Activated CD4-positive, alpha-beta memory T cell treated with anti-CD3 and anti-CD28 coated beads for 36 hours (primary cell): Measurements from ENCODE around the gene DDX54. TPM values are rescaled to one million over a fixed set of nuclear protein-coding genes. Genes with fewer than 3 reads are reported as not detected.

ENCODE experiments used
- CTCF ChIA-PET: fragments of 350-600 bp; sonication (Branson Sonifier 250); formaldehyde crosslinking; loops from one replicate; lab custom pipeline; 2021; ENCODE audit warnings: antibody characterized with exemption, inconsistent platforms; lab: Charles Lee
- POLR2A ChIA-PET: fragments of 350-600 bp; sonication (Branson Sonifier 250); formaldehyde crosslinking; loops from one replicate; lab custom pipeline; 2021; ENCODE audit warnings: antibody characterized with exemption; lab: Charles Lee
- DNase-seq: peaks from one replicate; pipeline ENCODE4 v3.0.0-alpha.2; 2020
- H3K27ac Mint-ChIP-seq: one replicate; pipeline ENCODE4 v1.8.0; 2021; ENCODE audit warnings: mixed read lengths
- H3K27me3 Mint-ChIP-seq: one replicate; pipeline ENCODE4 v1.8.0; 2021; ENCODE audit warnings: mixed read lengths
- H3K36me3 Mint-ChIP-seq: one replicate; pipeline ENCODE4 v1.8.0; 2021; ENCODE audit warnings: mixed read lengths
- H3K4me1 Mint-ChIP-seq: one replicate; pipeline ENCODE4 v1.8.0; 2021; ENCODE audit warnings: low read depth, mixed read lengths
- H3K4me3 Mint-ChIP-seq: one replicate; pipeline ENCODE4 v1.8.0; 2021; ENCODE audit warnings: mild to moderate bottlenecking, mixed read lengths
- H3K9me3 Mint-ChIP-seq: one replicate; pipeline ENCODE4 v1.8.0; 2021; ENCODE audit warnings: mixed read lengths
- intact Hi-C: fragments of 100-400 bp; cut with micrococcal nuclease; formaldehyde crosslinking; loops from one replicate; pipeline ENCODE4 v1.15.1; 2023
- total RNA-seq, 2 experiments: library from RNA; stranded (reverse); gene quantifications; one replicate each; pipeline ENCODE4 v1.2.3, GENCODE V29; 2021

DDX54 gene
- total RNA-seq, 2 experiments from 2014 or later, result 107 to 109 TPM

GRCh38 chr12:113170926-113171325, 14.4 kb downstream of the DDX54 start:
- Mint-ChIP-seq H3K9me3 (no peaks in the 10 kb centered on the region), H3K27ac (no peak overlapping the region), H3K27me3 (no peaks in the 10 kb centered on the region), H3K4me3 (no peak overlapping the region), H3K36me3 (peaks cover 50% of the 10 kb centered on the region), H3K4me1 (peaks cover 2% of the 10 kb centered on the region)
- intact Hi-C loops, result no loop called here
- DNase-seq, result no peak
- ChIA-PET POLR2A (no interaction called here), CTCF (interaction anchor here (1.5 to 1.7 kb wide), 3 partner anchors 9 to 178 kb away, joined by 4 to 10 read pairs (median 7); no protein-coding TSS in a partner anchor)

DNA sequence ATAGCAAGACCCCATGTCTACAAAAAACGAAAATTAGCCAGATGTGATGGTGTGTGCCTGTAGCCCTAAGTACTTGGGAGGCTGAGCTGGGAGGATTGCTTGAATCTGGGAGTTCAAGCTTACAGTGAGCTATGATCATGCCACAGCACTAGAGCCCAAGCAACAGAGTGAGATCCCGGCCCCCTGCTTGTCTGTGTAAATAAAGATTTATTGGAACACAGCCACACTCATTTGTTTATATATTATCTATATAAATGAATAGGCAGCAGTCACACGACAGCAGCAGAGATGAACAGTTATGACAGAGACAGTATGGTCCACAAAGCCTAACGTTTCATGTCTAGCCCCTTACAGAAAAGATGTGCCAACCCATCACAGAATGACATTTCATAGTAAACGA, 14.8 kb downstream of the DDX54 start:
- ChIA-PET POLR2A (no interaction called here), CTCF (interaction anchor here (1.5 to 1.7 kb wide), 2 partner anchors 9 to 177 kb away, joined by 4 to 7 read pairs; no protein-coding TSS in a partner anchor)
- Mint-ChIP-seq H3K9me3 (no peaks in the 10 kb centered on the region), H3K27ac (no peak overlapping the region), H3K36me3 (peaks cover 52% of the 10 kb centered on the region), H3K4me3 (no peak overlapping the region), H3K4me1 (peaks cover 2% of the 10 kb centered on the region), H3K27me3 (no peaks in the 10 kb centered on the region)
- DNase-seq, result no peak
- intact Hi-C loops, result no loop called here

DNA sequence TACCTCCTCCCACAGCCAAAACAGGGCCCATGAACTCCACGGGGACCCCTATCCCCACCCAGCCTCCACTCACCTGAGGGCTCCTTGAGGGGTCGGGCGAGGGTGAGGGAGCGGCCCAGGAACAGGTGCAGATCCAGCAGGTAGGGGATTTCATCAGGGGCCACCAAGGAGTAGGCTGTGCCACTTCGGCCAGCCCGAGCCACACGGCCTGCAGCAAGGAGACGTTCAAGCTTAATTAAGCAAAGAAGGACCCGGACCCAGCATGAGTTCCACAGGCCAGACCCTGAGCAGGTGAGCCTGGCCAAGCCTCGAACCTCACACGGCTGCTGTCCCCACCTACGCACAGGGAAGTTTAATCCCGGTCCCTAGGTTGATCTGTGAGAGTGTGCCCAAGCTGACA, 15.6 kb downstream of the DDX54 start:
- Mint-ChIP-seq H3K27me3 (no peaks in the 10 kb centered on the region), H3K9me3 (no peaks in the 10 kb centered on the region), H3K4me3 (no peak overlapping the region), H3K27ac (no peak overlapping the region), H3K4me1 (peaks cover 2% of the 10 kb centered on the region), H3K36me3 (peaks cover 51% of the 10 kb centered on the region)
- intact Hi-C loops, result no loop called here
- ChIA-PET CTCF (interaction anchor here (0.6 kb wide), 1 partner anchor 28 kb away, joined by 4 read pairs; no protein-coding TSS in a partner anchor), POLR2A (no interaction called here)
- no peak for DNase-seq

DNA sequence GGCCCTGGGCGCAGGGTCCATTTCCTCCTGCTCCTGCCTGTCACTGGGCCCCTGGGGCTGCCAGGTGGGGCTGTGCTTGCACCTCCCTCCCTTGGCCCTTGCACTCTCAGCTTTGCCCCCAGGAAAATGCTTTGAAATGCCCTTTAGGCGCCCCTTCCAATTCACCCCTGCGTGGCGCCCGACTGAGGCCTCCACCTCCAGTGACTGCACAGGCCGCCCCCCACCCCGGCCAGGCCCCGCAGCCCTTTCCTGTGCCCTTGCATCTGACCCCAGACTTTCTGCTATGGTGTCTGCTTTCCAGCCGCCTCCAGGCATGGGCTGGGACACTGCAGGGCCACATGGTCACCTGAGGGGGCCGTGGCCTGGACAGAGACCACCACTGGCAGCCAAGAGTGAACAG, 17.4 kb downstream of the DDX54 start:
- no peaks in the 10 kb centered on the region for H3K27me3 Mint-ChIP-seq
- CTCF ChIA-PET, result interaction anchor here (1.1 kb wide), 1 partner anchor 119 kb away, joined by 3 read pairs; no protein-coding TSS in a partner anchor
- H3K9me3 Mint-ChIP-seq, result no peaks in the 10 kb centered on the region
- H3K4me1 Mint-ChIP-seq, result no peaks in the 10 kb centered on the region
- peaks cover 52% of the 10 kb centered on the region for H3K36me3 Mint-ChIP-seq
- H3K4me3 Mint-ChIP-seq, result no peak overlapping the region
- H3K27ac Mint-ChIP-seq, result no peak overlapping the region
- POLR2A ChIA-PET, result no interaction called here
- no peak for DNase-seq
- intact Hi-C loops, result no loop called here

- ChIA-PET CTCF (interaction anchor here (2.1 kb wide), 1 partner anchor 8 kb away, joined by 13 read pairs; no protein-coding TSS in a partner anchor), POLR2A (no interaction called here)
- no peaks in the 10 kb centered on the region for H3K27me3 Mint-ChIP-seq
- H3K36me3 Mint-ChIP-seq, result peaks cover 45% of the 10 kb centered on the region
- intact Hi-C loops, result no loop called here
- no peaks in the 10 kb centered on the region for H3K4me1 Mint-ChIP-seq
- H3K27ac Mint-ChIP-seq, result no peak overlapping the region
- no peaks in the 10 kb centered on the region for H3K9me3 Mint-ChIP-seq
- H3K4me3 Mint-ChIP-seq, result no peak overlapping the region
- DNase-seq, result no peak
Measured at GRCh38 chr12:113165521-113166450, 19.5 kb downstream of the DDX54 start.

GRCh38 chr12:113164014-113164413, 21.3 kb downstream of the DDX54 start:
- Mint-ChIP-seq H3K9me3 (no peaks in the 10 kb centered on the region), H3K36me3 (peaks cover 53% of the 10 kb centered on the region), H3K27ac (no peak overlapping the region), H3K4me1 (no peaks in the 10 kb centered on the region), H3K27me3 (no peaks in the 10 kb centered on the region), H3K4me3 (no peak overlapping the region)
- ChIA-PET CTCF (interaction anchor here (0.7 to 4.2 kb wide), 2 partner anchors 10 to 11 kb away, joined by 4 to 28 read pairs; no protein-coding TSS in a partner anchor), POLR2A (no interaction called here)
- no peak for DNase-seq
- intact Hi-C loops, result no loop called here

DNA sequence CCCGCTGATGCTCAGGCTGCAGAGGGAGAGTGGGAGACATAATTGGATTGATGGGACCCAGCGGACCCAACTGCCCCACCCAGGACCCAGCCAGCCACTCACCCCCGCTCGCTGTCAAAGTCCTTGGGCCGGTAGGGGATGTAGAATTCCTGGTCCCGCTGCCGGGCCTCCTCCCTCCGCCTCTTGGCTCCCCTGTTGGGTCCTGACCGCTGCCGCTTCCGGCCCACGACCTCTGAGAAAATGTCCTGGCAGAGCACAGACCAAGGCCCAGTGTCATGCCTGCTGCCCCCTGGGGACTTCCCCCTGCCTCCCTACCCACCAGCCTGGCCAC, 22.3 kb downstream of the DDX54 start:
- H3K9me3 Mint-ChIP-seq, result no peaks in the 10 kb centered on the region
- ChIA-PET POLR2A (no interaction called here), CTCF (interaction anchor here (4.2 kb wide), 1 partner anchor 11 kb away, joined by 28 read pairs; no protein-coding TSS in a partner anchor)
- no peaks in the 10 kb centered on the region for H3K27me3 Mint-ChIP-seq
- H3K36me3 Mint-ChIP-seq, result peaks cover 60% of the 10 kb centered on the region
- no peaks in the 10 kb centered on the region for H3K4me1 Mint-ChIP-seq
- no peak for DNase-seq
- no peak overlapping the region for H3K4me3 Mint-ChIP-seq
- intact Hi-C loops, result no loop called here
- H3K27ac Mint-ChIP-seq, result no peak overlapping the region

DNA sequence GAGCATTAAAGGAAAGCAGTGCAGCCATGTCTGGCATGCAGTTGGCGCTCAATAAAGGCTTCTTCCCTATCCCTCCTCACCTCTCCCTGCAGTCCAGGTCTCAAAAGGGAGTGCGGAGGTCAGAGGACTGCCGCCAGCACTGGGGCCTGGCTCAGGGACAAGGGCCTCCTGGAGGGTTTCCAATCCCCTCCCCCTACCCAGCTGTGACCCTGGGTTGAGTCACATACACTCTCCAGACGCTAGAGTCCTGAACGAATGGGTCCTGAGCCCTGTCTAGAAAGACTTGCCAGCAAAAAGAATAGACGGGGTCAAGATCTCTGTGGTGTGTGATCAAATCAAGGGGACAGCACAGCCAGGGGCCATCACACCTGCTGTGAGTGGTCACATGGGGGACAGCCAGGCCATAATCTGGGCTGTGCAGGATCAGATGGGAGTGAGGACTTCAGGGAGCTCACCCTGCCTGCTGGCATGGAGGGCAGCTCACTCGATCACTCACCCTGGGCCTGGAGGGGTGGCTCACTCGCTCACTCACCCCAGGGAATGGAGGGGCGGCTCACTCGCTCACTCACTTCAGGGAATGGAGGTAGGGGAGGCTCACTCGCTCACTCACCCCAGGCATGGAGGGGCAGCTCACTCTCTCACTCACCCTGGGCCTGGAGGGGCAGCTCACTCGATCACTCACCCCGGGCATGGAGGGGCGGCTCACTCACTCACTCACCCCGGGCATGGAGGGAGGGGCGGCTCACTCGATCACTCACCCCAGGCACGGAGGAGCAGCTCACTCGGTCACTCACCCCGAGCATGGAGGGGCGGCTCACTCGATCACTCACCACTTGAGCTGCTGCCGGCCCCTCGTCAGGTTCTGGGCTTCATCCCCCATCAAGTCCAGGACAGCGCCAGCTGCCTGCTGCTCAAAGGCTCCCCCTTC, 22.9 kb downstream of the DDX54 start:
- intact Hi-C loops, result no loop called here
- no peak overlapping the region for H3K4me3 Mint-ChIP-seq
- peaks cover 3% of the 10 kb centered on the region for H3K4me1 Mint-ChIP-seq
- ChIA-PET CTCF (interaction anchor here (0.9 to 4.2 kb wide), 4 partner anchors 9 to 170 kb away, joined by 3 to 28 read pairs (median 4); no protein-coding TSS in a partner anchor), POLR2A (no interaction called here)
- no peaks in the 10 kb centered on the region for H3K9me3 Mint-ChIP-seq
- H3K27me3 Mint-ChIP-seq, result no peaks in the 10 kb centered on the region
- DNase-seq, result no peak
- peaks cover 66% of the 10 kb centered on the region for H3K36me3 Mint-ChIP-seq
- no peak overlapping the region for H3K27ac Mint-ChIP-seq

GRCh38 chr12:113161415-113162016, 23.8 kb downstream of the DDX54 start:
- CTCF ChIA-PET, result interaction anchor here (0.9 to 4.2 kb wide), 4 partner anchors 9 to 169 kb away, joined by 3 to 28 read pairs (median 4); no protein-coding TSS in a partner anchor
- H3K36me3 Mint-ChIP-seq, result peaks cover 67% of the 10 kb centered on the region
- H3K27me3 Mint-ChIP-seq, result no peaks in the 10 kb centered on the region
- POLR2A ChIA-PET, result no interaction called here
- no peaks in the 10 kb centered on the region for H3K9me3 Mint-ChIP-seq
- intact Hi-C loops, result no loop called here
- DNase-seq, result peak; percentile 25
- H3K4me1 Mint-ChIP-seq, result peaks cover 9% of the 10 kb centered on the region
- no peak overlapping the region for H3K4me3 Mint-ChIP-seq
- H3K27ac Mint-ChIP-seq, result no peak overlapping the region

DNA sequence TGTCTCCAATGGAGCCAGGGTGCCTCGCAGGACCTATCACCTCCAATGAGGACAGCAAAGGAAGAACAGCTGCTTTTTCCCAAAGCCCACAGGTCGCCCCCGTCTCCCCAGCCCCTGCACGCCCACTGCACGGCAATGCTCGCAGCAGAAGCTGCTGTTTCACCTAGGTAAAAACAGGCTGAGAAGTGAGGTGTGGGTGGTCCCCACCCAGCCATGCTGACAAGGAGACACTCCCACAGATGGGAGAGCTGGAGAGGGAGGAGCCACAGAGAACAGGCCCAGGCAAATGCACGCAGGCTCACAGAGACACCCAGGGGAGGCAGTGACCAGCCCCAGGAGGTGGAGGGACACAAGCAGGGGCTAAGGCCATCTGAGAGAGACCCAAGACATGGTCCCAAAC, 25.3 kb downstream of the DDX54 start:
- Mint-ChIP-seq H3K9me3 (no peaks in the 10 kb centered on the region), H3K4me1 (peaks cover 9% of the 10 kb centered on the region), H3K27ac (no peak overlapping the region), H3K4me3 (no peak overlapping the region), H3K27me3 (no peaks in the 10 kb centered on the region), H3K36me3 (peaks cover 60% of the 10 kb centered on the region)
- ChIA-PET CTCF (interaction anchor here (4.2 kb wide), 1 partner anchor 14 kb away, joined by 28 read pairs; no protein-coding TSS in a partner anchor), POLR2A (no interaction called here)
- intact Hi-C loops, result loop anchor here (10.0 kb wide), 1 partner anchor 165 kb away; no protein-coding TSS in a partner anchor
- DNase-seq, result no peak

- H3K27me3 Mint-ChIP-seq, result peaks cover 3% of the 10 kb centered on the region
- no peak for DNase-seq
- H3K9me3 Mint-ChIP-seq, result no peaks in the 10 kb centered on the region
- no peak overlapping the region for H3K4me3 Mint-ChIP-seq
- no peak overlapping the region for H3K27ac Mint-ChIP-seq
- ChIA-PET CTCF (interaction anchor here (0.8 kb wide), 1 partner anchor 15 kb away, joined by 3 read pairs; no protein-coding TSS in a partner anchor), POLR2A (no interaction called here)
- intact Hi-C loops, result loop anchor here (10.0 kb wide), 1 partner anchor 164 kb away; no protein-coding TSS in a partner anchor
- peaks cover 56% of the 10 kb centered on the region for H3K36me3 Mint-ChIP-seq
- H3K4me1 Mint-ChIP-seq, result peaks cover 13% of the 10 kb centered on the region
Measured at GRCh38 chr12:113158439-113159203, 26.7 kb downstream of the DDX54 start.
